Ascending aorta (tissue), 2 donors: ENCODE results near the gene R3HCC1L. TPM values are rescaled to one million over a fixed set of nuclear protein-coding genes. Genes with fewer than 3 reads are reported as not detected.
"Not testable (repeated sequence)": the region's sequence is repeated elsewhere in the genome, so short reads cannot be mapped to it uniquely, and the experiment has no call there.

Experiments
- DNase-seq, 2 donors: peaks; one replicate each; pipeline ENCODE4 v3.0.0-alpha.2; 2019; ENCODE audit warnings: low spot score in 2 of 2
- H3K27ac ChIP-seq, 2 donors: fragments of 200-600 bp; sonication (generic); one replicate each; pipeline ENCODE4 v1.5.1; 2016 to 2017; ENCODE audit warnings: mild to moderate bottlenecking in 1 of 2
- H3K27me3 ChIP-seq: fragments of 200-600 bp; sonication (generic); one replicate; pipeline ENCODE4 v1.5.1; 2017
- H3K36me3 ChIP-seq, 2 donors: fragments of 200-600 bp; sonication (generic); one replicate each; pipeline ENCODE4 v1.5.1; 2016
- H3K4me1 ChIP-seq, 2 donors: fragments of 200-600 bp; sonication (generic); one replicate each; pipeline ENCODE4 v1.5.1; 2016 to 2017; ENCODE audit warnings: mild to moderate bottlenecking in 1 of 2
- H3K4me3 ChIP-seq, 2 donors: fragments of 200-600 bp; sonication (generic); one replicate each; pipeline ENCODE4 v1.5.1; 2016 to 2017; ENCODE audit warnings: mild to moderate bottlenecking in 1 of 2
- H3K9me3 ChIP-seq, 2 donors: fragments of 200-600 bp; sonication (generic); one replicate each; pipeline ENCODE4 v1.5.1; 2016
- CTCF ChIP-seq, 3 experiments: fragments of 200-600 bp in 2 of 3; fragments of 450-650 bp in 1 of 3; sonication (generic) in 2 of 3; IDR thresholded peaks; one replicate each; pipeline ENCODE4 v1.5.1; 2016 to 2019; ENCODE audit warnings: antibody characterized with exemption in 3 of 3, mild to moderate bottlenecking in 1 of 3, moderate library complexity in 1 of 3
- intact Hi-C: fragments of 100-400 bp; cut with DNase I; formaldehyde crosslinking; loops from one replicate; pipeline ENCODE4 v1.15.1; 2023
- total RNA-seq: library from RNA; depleted of rRNA; stranded (reverse); fragments of >200 nt; gene quantifications from one replicate; pipeline ENCODE4 v1.1.0, GENCODE V29; 2016

R3HCC1L gene
- total RNA-seq, 1 donor from 2014 or later: 3.1 TPM

GRCh38 chr10:98134117-98134430 is 383 bp upstream of the R3HCC1L start:
- TF ChIP-seq CTCF (IDR thresholded peaks at IDR 0.05): no peak

GRCh38 chr10:98135222-98135899 is 904 bp downstream of the R3HCC1L start:
- TF ChIP-seq CTCF (IDR thresholded peaks at IDR 0.05): no peak
- DNase-seq: no peak
- Histone ChIP-seq H3K4me1 (peaks cover 0 to 6% of the 10 kb centered on the region in 2 donors), H3K27me3 (no peaks in the 10 kb centered on the region), H3K36me3 (no peaks in the 10 kb centered on the region), H3K4me3 (peak overlapping the region; percentile 69 to 92), H3K27ac (peak overlapping the region; percentile 81 to 86), H3K9me3 (no peaks in the 10 kb centered on the region)
- intact Hi-C loops: loop anchor here (5.0 to 10.0 kb wide), 3 partner anchors 421 to 1599 kb away; partner anchors contain the start of genes COX15, CUTC, GOT1 and MARVELD1

More at GRCh38 chr10:98134117-98134430, 383 bp upstream of the R3HCC1L start:
- H3K27ac ChIP-seq: peak overlapping the region; percentile 81 to 86
- H3K9me3 ChIP-seq: no peaks in the 10 kb centered on the region
- H3K4me1 ChIP-seq: peaks cover 0 to 6% of the 10 kb centered on the region in 2 donors
- H3K36me3 ChIP-seq: no peaks in the 10 kb centered on the region
- no peak for DNase-seq
- H3K4me3 ChIP-seq: peak overlapping the region; percentile 69 to 92
- H3K27me3 ChIP-seq: no peaks in the 10 kb centered on the region
- intact Hi-C loops: loop anchor here (5.0 to 10.0 kb wide), 3 partner anchors 419 to 1601 kb away; partner anchors contain the start of genes ARHGAP19, COX15, CUTC and MARVELD1

GRCh38 chr10:98136775-98137174 is 2.3 kb downstream of the R3HCC1L start:
- not testable (repeated sequence) for H3K36me3 ChIP-seq, H3K27ac ChIP-seq, H3K4me3 ChIP-seq, H3K27me3 ChIP-seq, H3K4me1 ChIP-seq, H3K9me3 ChIP-seq, DNase-seq
- intact Hi-C loops: loop anchor here (5.0 to 10.0 kb wide), 3 partner anchors 422 to 1598 kb away; partner anchors contain the start of genes COX15, CUTC, GOT1 and MARVELD1

- no peak for DNase-seq
- peaks cover 0 to 6% of the 10 kb centered on the region in 2 donors for H3K4me1 ChIP-seq
- no peak overlapping the region for H3K4me3 ChIP-seq
- H3K27me3 ChIP-seq: no peaks in the 10 kb centered on the region
- no peak overlapping the region for H3K27ac ChIP-seq
- intact Hi-C loops: loop anchor here (5.0 to 10.0 kb wide), 3 partner anchors 423 to 1597 kb away; partner anchors contain the start of genes COX15, CUTC, GOT1 and MARVELD1
- H3K36me3 ChIP-seq: no peaks in the 10 kb centered on the region
- H3K9me3 ChIP-seq: no peaks in the 10 kb centered on the region
- no peak for TF ChIP-seq CTCF (IDR thresholded peaks at IDR 0.05)
Observed at GRCh38 chr10:98138031-98138430, 3.6 kb downstream of the R3HCC1L start.

GRCh38 chr10:98139431-98139830 is 5.0 kb downstream of the R3HCC1L start:
- Histone ChIP-seq H3K4me3 (no peak overlapping the region), H3K4me1 (peaks cover 0 to 6% of the 10 kb centered on the region in 2 donors), H3K27me3 (no peaks in the 10 kb centered on the region), H3K9me3 (no peaks in the 10 kb centered on the region), H3K27ac (no peak overlapping the region), H3K36me3 (no peaks in the 10 kb centered on the region)
- intact Hi-C loops: loop anchor here (5.0 to 10.0 kb wide), 3 partner anchors 425 to 1595 kb away; partner anchors contain the start of genes COX15, CUTC, GOT1 and MARVELD1
- DNase-seq: no peak
- TF ChIP-seq CTCF (IDR thresholded peaks at IDR 0.05): no peak

- no peaks in the 10 kb centered on the region for H3K27me3 ChIP-seq
- intact Hi-C loops: no loop called here
- H3K27ac ChIP-seq: no peak overlapping the region
- H3K9me3 ChIP-seq: no peaks in the 10 kb centered on the region
- DNase-seq: no peak
- TF ChIP-seq CTCF (IDR thresholded peaks at IDR 0.05): no peak
- H3K36me3 ChIP-seq: no peaks in the 10 kb centered on the region
- H3K4me1 ChIP-seq: no peaks in the 10 kb centered on the region
- H3K4me3 ChIP-seq: no peak overlapping the region
Observed at GRCh38 chr10:98141484-98142073, 7.1 kb downstream of the R3HCC1L start.
